ENCODE measurements around the gene TNFRSF18. TPM values are rescaled to one million over a fixed set of nuclear protein-coding genes. Genes with fewer than 3 reads are reported as not detected.

TNFRSF18 gene
- total RNA-seq, 1 experiment from 2014 or later: 6.9 TPM

DNA sequence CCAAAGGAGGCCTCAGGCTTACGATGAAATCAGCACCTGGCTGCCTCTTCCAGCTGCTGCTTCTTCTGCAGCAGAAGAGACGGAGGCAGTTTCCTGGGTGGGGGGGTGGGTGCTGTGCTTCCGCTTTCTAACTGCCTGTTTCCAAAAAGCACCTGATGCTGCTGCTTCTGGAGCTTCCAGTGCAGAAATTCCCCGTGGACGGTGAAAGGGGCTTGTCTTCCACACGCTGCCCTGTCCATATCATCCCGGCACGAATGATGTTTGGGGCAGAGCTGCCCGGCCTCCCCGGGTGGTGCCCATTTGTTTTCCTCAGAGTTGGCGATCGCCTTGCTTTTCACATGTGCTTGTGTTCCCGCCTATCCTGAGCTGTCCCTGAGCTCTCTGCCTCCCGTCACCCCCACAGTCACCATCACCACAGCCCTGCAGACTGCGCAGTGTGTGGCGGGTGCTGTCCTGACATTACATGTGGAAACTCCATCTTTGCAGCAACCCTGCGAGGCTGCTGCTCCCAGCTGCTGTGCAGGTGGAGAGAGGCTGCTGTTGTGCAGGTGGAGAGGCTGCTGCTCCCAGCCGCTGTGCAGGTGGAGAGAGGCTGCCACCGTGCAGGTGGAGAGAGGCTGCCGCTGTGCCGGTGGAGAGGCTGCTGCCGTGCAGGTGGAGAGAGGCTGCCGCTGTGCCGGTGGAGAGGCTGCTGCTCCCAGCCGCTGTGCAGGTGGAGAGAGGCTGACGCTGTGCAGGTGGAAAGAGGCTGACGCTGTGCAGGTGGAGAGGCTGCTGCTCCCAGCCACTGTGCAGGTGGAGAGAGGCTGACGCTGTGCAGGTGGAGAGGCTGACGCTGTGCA lies 30.9 kb downstream of the TNFRSF18 start:
- no peaks in the 10 kb centered on the region for H3K27me3 ChIP-seq (ENCODE audit: insufficient read depth, low read depth)
- no TSS peak for BruUV-seq (replicated peaks)

DNA sequence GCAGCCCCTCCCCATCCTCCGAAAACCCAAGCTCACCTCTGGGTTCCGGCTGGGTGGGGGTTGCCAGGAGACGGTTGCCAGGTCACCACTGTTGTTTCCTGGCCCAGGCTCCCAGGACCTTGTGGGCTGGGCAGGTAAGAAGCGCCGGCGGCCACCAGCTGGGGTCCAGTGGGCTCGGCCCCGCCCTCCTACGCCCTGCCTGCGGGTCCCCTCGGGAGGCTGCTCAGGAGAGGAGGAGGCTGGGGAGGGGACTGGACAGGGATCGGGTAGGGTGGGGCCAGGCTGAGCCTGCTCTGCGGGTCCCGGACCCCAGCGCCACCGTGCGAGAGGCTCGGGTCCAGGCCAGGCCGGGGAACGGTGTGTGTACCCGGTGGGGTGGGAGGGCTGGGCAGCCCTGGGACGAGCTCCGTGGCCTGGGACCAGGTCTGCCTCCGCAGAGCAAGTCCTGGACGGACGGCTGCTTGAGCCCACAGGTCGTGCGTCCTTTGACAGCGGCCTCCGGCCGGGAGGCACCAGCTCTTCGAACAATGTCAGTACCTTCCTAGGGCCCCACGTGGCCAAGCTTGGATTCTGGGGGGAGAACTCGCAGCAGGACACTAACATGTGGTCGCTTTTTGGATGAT lies 32.5 kb downstream of the TNFRSF18 start, which contains the start of gene TTLL10:
TTLL10 (plus strand) TSS at position 88 of the 623 bp plus-strand sequence. CDS start 5,336 bp downstream, outside the sequence.
- ChIA-PET CTCF (no interaction called here), POLR2A (ENCODE audit: unreplicated experiment) (interaction anchor here (0.6 kb wide), 1 partner anchor 11 kb away, joined by 5 read pairs; no protein-coding TSS in a partner anchor)
- TF ChIP-seq, protein P1, sequence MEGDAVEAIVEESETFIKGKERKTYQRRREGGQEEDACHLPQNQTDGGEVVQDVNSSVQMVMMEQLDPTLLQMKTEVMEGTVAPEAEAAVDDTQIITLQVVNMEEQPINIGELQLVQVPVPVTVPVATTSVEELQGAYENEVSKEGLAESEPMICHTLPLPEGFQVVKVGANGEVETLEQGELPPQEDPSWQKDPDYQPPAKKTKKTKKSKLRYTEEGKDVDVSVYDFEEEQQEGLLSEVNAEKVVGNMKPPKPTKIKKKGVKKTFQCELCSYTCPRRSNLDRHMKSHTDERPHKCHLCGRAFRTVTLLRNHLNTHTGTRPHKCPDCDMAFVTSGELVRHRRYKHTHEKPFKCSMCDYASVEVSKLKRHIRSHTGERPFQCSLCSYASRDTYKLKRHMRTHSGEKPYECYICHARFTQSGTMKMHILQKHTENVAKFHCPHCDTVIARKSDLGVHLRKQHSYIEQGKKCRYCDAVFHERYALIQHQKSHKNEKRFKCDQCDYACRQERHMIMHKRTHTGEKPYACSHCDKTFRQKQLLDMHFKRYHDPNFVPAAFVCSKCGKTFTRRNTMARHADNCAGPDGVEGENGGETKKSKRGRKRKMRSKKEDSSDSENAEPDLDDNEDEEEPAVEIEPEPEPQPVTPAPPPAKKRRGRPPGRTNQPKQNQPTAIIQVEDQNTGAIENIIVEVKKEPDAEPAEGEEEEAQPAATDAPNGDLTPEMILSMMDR (conservative IDR thresholded peaks at IDR 0.05): no peak
- no peak for TF ChIP-seq EZH2 (IDR thresholded peaks at IDR 0.05; ENCODE audit: low read depth)
- Histone ChIP-seq H3K27ac (no peak within 1 kb of the TSS), H3K79me2 (ENCODE audit: low read depth) (no peaks in the 10 kb centered on the region), H4K20me1 (ENCODE audit: insufficient read depth) (peaks cover 14% of the 10 kb centered on the region), H3K27me3 (ENCODE audit: insufficient read depth, low read depth) (no peaks in the 10 kb centered on the region), H3K9me2 (ENCODE audit: insufficient read depth) (no peaks in the 10 kb centered on the region), H3K4me3 (no peak within 1 kb of the TSS), H3K4me2 (no peak within 1 kb of the TSS), H3F3A (ENCODE audit: insufficient read depth, low read depth) (peaks cover 11% of the 10 kb centered on the region; the same call in 1 of the 2 replicates), H3K36me3 (ENCODE audit: low read depth) (no peaks in the 10 kb centered on the region), H3K9me3 (ENCODE audit: insufficient read depth, low read depth) (no peaks in the 10 kb centered on the region), H2AFZ (no peak within 1 kb of the TSS), H3K4me1 (replicated peaks; ENCODE audit: insufficient read depth) (no peaks in the 10 kb centered on the region)
- no TSS peak for BruUV-seq (replicated peaks)
- intact Hi-C loops (cut with micrococcal nuclease; ENCODE audit: unreplicated experiment): no loop called here
- DNase-seq: no peak

More for the DNA sequence above, 30.9 kb downstream of the TNFRSF18 start:
- H3K4me3 ChIP-seq: no peak overlapping the region
- no peak for DNase-seq
- no peaks in the 10 kb centered on the region for H3K4me1 ChIP-seq (replicated peaks; ENCODE audit: insufficient read depth)
- no peaks in the 10 kb centered on the region for H3K79me2 ChIP-seq (ENCODE audit: low read depth)
- intact Hi-C loops (cut with micrococcal nuclease; ENCODE audit: unreplicated experiment): no loop called here
- CTCF ChIA-PET: no interaction called here
- no peaks in the 10 kb centered on the region for H3K36me3 ChIP-seq (ENCODE audit: low read depth)
- peaks cover 11% of the 10 kb centered on the region; the same call in 1 of the 2 replicates for H3F3A ChIP-seq (ENCODE audit: insufficient read depth, low read depth)
- no peak overlapping the region for H3K27ac ChIP-seq
- POLR2A ChIA-PET (ENCODE audit: unreplicated experiment): no interaction called here
- no peak overlapping the region for H3K4me2 ChIP-seq
- TF ChIP-seq, protein P1 (conservative IDR thresholded peaks at IDR 0.05): no peak
- H3K9me2 ChIP-seq (ENCODE audit: insufficient read depth): no peaks in the 10 kb centered on the region
- no peak overlapping the region for H2AFZ ChIP-seq
- peaks cover 4% of the 10 kb centered on the region; the same call in 1 of the 2 replicates for H4K20me1 ChIP-seq (ENCODE audit: insufficient read depth)
- no peaks in the 10 kb centered on the region for H3K9me3 ChIP-seq (ENCODE audit: insufficient read depth, low read depth)

DNA sequence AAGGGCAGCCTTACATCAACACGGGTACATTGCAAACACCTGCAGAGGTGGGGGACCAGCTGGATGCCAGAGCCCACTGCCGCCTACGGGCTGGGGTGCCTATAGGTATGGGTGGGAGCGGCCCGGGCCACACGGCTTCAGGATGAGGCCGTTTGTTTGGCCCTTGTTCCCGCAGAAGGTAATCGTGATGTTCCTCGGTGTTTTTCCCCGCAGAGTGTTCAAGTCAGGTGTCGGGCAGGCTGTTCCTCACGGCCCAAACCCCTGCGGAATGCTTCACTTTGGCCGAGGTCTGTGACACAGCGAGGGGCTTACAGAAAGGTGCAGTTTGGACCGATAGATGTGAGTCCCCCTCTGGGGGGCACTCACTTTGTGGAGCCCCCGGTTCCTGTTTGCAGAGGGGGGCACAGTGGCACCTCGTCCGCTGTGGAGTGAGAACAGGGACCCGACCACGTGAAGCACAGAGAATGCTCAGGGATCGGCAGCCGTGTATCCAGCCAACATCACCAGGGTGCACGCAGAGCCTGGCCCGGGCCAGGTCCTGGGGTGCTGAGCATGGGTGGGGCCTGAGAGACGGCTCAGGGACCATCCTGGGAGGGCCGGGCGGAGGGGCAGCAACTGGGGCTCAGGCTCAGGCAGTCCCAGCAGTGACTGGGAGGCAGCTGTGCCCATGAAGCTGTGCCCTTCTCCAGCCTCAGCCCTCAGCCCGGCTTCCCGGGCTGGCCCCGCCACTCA lies 33.2 kb downstream of the TNFRSF18 start:
- no TSS peak for BruUV-seq (replicated peaks)
- intact Hi-C loops (cut with micrococcal nuclease; ENCODE audit: unreplicated experiment): no loop called here
- peaks cover 15% of the 10 kb centered on the region for H4K20me1 ChIP-seq (ENCODE audit: insufficient read depth)
- ChIA-PET POLR2A (ENCODE audit: unreplicated experiment) (no interaction called here), CTCF (no interaction called here)
- no peak overlapping the region for H2AFZ ChIP-seq
- H3K36me3 ChIP-seq (ENCODE audit: low read depth): no peaks in the 10 kb centered on the region
- H3K27me3 ChIP-seq (ENCODE audit: insufficient read depth, low read depth): no peaks in the 10 kb centered on the region
- TF ChIP-seq, protein P1 (conservative IDR thresholded peaks at IDR 0.05): no peak
- no peak for TF ChIP-seq EZH2 (IDR thresholded peaks at IDR 0.05; ENCODE audit: low read depth)
- H3K4me2 ChIP-seq: no peak overlapping the region
- no peak overlapping the region for H3K4me3 ChIP-seq
- no peak overlapping the region for H3K27ac ChIP-seq
- no peak for DNase-seq
- H3K4me1 ChIP-seq (replicated peaks; ENCODE audit: insufficient read depth): no peaks in the 10 kb centered on the region
- no peaks in the 10 kb centered on the region for H3K9me3 ChIP-seq (ENCODE audit: insufficient read depth, low read depth)
- peaks cover 4% of the 10 kb centered on the region for H3K79me2 ChIP-seq (ENCODE audit: low read depth)
- no peaks in the 10 kb centered on the region for H3K9me2 ChIP-seq (ENCODE audit: insufficient read depth)
- peaks cover 11% of the 10 kb centered on the region; the same call in 1 of the 2 replicates for H3F3A ChIP-seq (ENCODE audit: insufficient read depth, low read depth)

All from PC-9 (cell line).